H1 (cell line): ENCODE data around the gene BAIAP2. TPM values are rescaled to one million over a fixed set of nuclear protein-coding genes. Genes with fewer than 3 reads are reported as not detected.

ENCODE experiments used
- SIN3A ChIP-seq, 2 experiments: IDR thresholded peaks in 1 of 2; conservative IDR thresholded peaks in 1 of 2; 2 replicates each; pipeline ENCODE4 v1.6.1; 2011 to 2012; ENCODE audit warnings: low read length in 2 of 2, improper control_type of control experiment in 1 of 2, low read depth in 1 of 2, mild to moderate bottlenecking in 1 of 2
- YY1 ChIP-seq: IDR thresholded peaks from 2 replicates; pipeline ENCODE4 v1.6.1; 2011; ENCODE audit warnings: low read depth, mild to moderate bottlenecking, low read length
- polyA plus RNA-seq, 7 experiments: library from polyadenylated mRNA; depleted of rRNA in 3 of 7; stranded (reverse) in 5 of 7; unstranded in 2 of 7; fragments of >200 nt in 5 of 7; fragments of 200-250 nt in 2 of 7; gene quantifications; 1 replicate in 5 of 7; 2 replicates in 1 of 7; 4 replicates in 1 of 7; pipeline versions ENCODE4 v1.2.1 to v1.2.3, GENCODE V29; 2011 to 2013; ENCODE audit warnings: missing spikeins in 2 of 7, mixed read lengths in 2 of 7
- total RNA-seq: library from RNA; stranded (reverse); fragmentation: NEBNext Ultra II Directional; extraction: Animal tissue kit (Norgen Biotek cat#: 25700); gene quantifications from 2 replicates; pipeline ENCODE4 v1.2.1, GENCODE V29; 2021

BAIAP2 gene
- total and polyA plus RNA-seq, 2 of the 8 experiments (the other 6 are each of a cell fraction or from before 2014, with no cell fraction given): 10.0 to 22.8 TPM

DNA sequence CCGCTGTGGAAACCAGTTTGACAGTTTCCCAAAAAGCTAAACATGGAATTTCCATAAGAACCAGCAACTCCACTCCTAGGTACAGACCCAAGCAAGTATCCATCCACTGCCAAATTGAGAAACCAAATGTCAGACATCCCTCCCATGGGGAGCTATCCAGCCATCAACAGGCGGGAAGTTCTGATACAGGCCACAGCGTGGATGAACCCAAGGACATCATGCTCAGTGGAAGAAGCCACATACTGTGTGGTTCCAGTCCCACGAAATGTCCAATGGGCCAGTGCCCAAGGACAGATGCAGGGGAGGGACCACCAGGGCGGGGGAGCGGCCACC lies 12.6 kb upstream of the BAIAP2 start (continued):
- TF ChIP-seq SIN3A (conservative IDR thresholded peaks at IDR 0.05 in 1 of 2, IDR thresholded peaks at IDR 0.05 in 1 of 2; ENCODE audit: low read depth in 1 of 2, low read length in 2 of 2): no peak
- no peak for TF ChIP-seq YY1
